DOHH2 (cell line): ENCODE data around the gene CTDP1.

ENCODE experiments used
- H3F3A ChIP-seq: fragments of 200-600 bp; sonication (generic), shearing (Covaris generic); 2 replicates; pipeline ENCODE4 v1.6.0; 2016; ENCODE audit warnings: antibody characterized with exemption, mild to moderate bottlenecking; ENCODE audit not compliant: control insufficient read depth, insufficient read depth
- H3K27ac ChIP-seq: fragments of 200-600 bp; sonication (generic); 2 replicates; pipeline ENCODE4 v1.5.1; 2014; ENCODE audit warnings: low read depth, mild to moderate bottlenecking, low read length, moderate library complexity
- H3K27me3 ChIP-seq: fragments of 200-600 bp; sonication (generic); 2 replicates; pipeline ENCODE4 v1.6.1; 2014; ENCODE audit warnings: mild to moderate bottlenecking, low read length, mixed read lengths; ENCODE audit not compliant: control insufficient read depth
- H3K36me3 ChIP-seq: fragments of 200-600 bp; sonication (generic); 2 replicates; pipeline ENCODE4 v1.6.1; 2014; ENCODE audit warnings: mild to moderate bottlenecking, low read length, moderate library complexity, mixed read lengths; ENCODE audit not compliant: control insufficient read depth
- H3K4me1 ChIP-seq: fragments of 200-600 bp; sonication (generic); 2 replicates; pipeline ENCODE4 v1.6.1; 2014; ENCODE audit warnings: mild to moderate bottlenecking, low read length, mixed read lengths; ENCODE audit not compliant: control insufficient read depth
- H3K4me2 ChIP-seq: fragments of 200-600 bp; sonication (generic); 2 replicates; pipeline ENCODE4 v1.6.0; 2014; ENCODE audit warnings: mild to moderate bottlenecking, low read length, moderate library complexity
- H3K4me3 ChIP-seq: fragments of 200-600 bp; sonication (generic); 2 replicates; pipeline ENCODE4 v1.5.1; 2014; ENCODE audit warnings: mild to moderate bottlenecking, low read length, mixed read lengths
- H3K79me2 ChIP-seq: fragments of 200-600 bp; sonication (generic); 2 replicates; pipeline ENCODE4 v1.6.1; 2014; ENCODE audit warnings: mild to moderate bottlenecking, low read length, mixed read lengths; ENCODE audit not compliant: control insufficient read depth
- H3K9me2 ChIP-seq: fragments of 200-600 bp; sonication (generic); replicated peaks from 2 replicates; pipeline ENCODE4 v1.6.1; 2014; ENCODE audit warnings: mild to moderate bottlenecking, low read length, mixed read lengths; ENCODE audit not compliant: control insufficient read depth
- H3K9me3 ChIP-seq: fragments of 200-600 bp; sonication (generic); 2 replicates; pipeline ENCODE4 v1.6.1; 2014; ENCODE audit warnings: antibody characterized with exemption, low read length, mixed read lengths; ENCODE audit not compliant: control insufficient read depth, insufficient read depth
- H4K20me1 ChIP-seq: fragments of 200-600 bp; sonication (generic); 2 replicates; pipeline ENCODE4 v1.6.0; 2014; ENCODE audit warnings: low read depth, mild to moderate bottlenecking, antibody characterized with exemption, low read length, moderate library complexity; ENCODE audit not compliant: control insufficient read depth, insufficient read depth
- EZH2phosphoT487 ChIP-seq: fragments of 200-600 bp; sonication (generic); IDR thresholded peaks from 2 replicates; pipeline ENCODE4 v1.6.1; 2017; ENCODE audit warnings: borderline replicate concordance, mild to moderate bottlenecking, antibody characterized with exemption, low read length, moderate library complexity, mixed read lengths
- TF ChIP-seq, protein P1 (sequence below): fragments of 200-600 bp; sonication (generic); IDR thresholded peaks from one replicate; pipeline ENCODE4 v1.5.1; 2014; ENCODE audit warnings: antibody characterized with exemption, mild to moderate bottlenecking, low read depth, low read length; ENCODE audit not compliant: poor library complexity, severe bottlenecking

CTDP1 gene

DNA sequence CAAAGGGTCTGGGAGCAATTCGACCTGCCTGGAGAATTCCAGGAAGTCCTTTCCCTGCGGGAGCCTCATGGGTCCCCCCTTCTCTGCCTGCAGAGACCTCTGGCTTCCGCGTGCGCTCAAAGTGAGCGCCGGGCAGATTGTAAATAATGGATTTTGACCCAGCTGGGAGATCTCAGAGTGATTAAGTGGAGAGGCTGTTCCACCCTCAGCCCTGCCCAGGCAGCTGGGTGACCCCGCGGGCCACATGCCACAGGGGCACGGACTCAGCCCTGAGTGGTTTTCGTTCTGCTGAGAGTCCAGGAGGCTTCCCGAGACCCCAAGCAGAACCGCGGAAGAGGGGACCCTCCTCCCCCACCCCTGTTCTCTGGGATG is 119.4 kb downstream of the CTDP1 start:
- Histone ChIP-seq H3K4me3 (no peak overlapping the region), H3K9me2 (no peaks in the 10 kb centered on the region)

DNA sequence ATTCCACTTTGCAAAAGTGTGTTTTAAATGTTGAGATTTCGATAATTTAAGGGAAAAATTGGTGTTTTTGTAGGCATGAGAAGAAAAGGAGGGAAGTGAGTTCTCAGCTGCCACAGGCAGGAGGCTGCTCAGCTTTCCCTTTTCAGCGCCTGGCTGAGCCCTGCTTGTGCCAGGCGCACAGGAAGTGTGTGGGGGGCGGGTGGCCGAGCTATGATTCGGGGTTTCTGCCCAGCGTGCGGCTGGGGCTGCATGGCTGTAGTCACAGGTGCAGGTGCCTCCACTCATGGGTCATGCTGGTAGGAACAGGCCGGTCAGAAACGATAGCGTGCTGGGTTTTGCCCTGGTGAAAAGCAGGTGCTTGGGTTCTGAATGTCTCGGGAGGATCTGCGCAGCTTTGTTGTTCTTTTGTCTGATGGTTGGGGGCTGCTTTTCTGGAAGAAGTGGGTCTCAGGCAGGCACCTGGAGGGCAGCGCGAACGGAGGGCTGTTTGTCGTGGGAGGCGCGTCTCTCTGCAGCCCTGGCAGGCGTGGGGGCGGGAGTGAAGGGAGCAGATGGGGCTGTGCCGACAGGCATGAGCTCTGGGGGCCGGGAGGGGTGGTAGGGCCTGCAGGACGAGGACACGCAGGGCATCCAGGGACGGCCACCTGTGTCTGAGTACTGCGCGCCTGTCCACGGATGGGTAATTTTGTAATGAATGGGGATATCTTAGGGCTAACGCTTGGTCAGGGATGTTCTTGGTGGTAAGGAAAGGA is 120.2 kb downstream of the CTDP1 start:
- peaks cover 4% of the 10 kb centered on the region; the same call in 1 of the 2 replicates for H3K27me3 ChIP-seq
- no peaks in the 10 kb centered on the region for H3K36me3 ChIP-seq
- peaks cover 20% of the 10 kb centered on the region for H3K4me1 ChIP-seq
- no peak overlapping the region for H3K27ac ChIP-seq
- H3K4me3 ChIP-seq = no peak overlapping the region
- TF ChIP-seq, protein P1, sequence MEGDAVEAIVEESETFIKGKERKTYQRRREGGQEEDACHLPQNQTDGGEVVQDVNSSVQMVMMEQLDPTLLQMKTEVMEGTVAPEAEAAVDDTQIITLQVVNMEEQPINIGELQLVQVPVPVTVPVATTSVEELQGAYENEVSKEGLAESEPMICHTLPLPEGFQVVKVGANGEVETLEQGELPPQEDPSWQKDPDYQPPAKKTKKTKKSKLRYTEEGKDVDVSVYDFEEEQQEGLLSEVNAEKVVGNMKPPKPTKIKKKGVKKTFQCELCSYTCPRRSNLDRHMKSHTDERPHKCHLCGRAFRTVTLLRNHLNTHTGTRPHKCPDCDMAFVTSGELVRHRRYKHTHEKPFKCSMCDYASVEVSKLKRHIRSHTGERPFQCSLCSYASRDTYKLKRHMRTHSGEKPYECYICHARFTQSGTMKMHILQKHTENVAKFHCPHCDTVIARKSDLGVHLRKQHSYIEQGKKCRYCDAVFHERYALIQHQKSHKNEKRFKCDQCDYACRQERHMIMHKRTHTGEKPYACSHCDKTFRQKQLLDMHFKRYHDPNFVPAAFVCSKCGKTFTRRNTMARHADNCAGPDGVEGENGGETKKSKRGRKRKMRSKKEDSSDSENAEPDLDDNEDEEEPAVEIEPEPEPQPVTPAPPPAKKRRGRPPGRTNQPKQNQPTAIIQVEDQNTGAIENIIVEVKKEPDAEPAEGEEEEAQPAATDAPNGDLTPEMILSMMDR = no peak
- no peak for TF ChIP-seq EZH2phosphoT487
- H3K79me2 ChIP-seq = no peaks in the 10 kb centered on the region
- H3K4me2 ChIP-seq = peak overlapping the region; percentile 22
- no peaks in the 10 kb centered on the region for H4K20me1 ChIP-seq
- no peaks in the 10 kb centered on the region for H3F3A ChIP-seq
- H3K9me2 ChIP-seq = no peaks in the 10 kb centered on the region
- H3K9me3 ChIP-seq = no peaks in the 10 kb centered on the region

More for the DNA sequence above, 119.4 kb downstream of the CTDP1 start:
- Histone ChIP-seq H3K27me3 (peaks cover 4% of the 10 kb centered on the region; the same call in 1 of the 2 replicates), H3K36me3 (no peaks in the 10 kb centered on the region), H3K27ac (no peak overlapping the region), H3F3A (no peaks in the 10 kb centered on the region), H4K20me1 (no peaks in the 10 kb centered on the region), H3K4me2 (peak overlapping the region; percentile 22), H3K4me1 (peaks cover 13% of the 10 kb centered on the region), H3K79me2 (no peaks in the 10 kb centered on the region), H3K9me3 (no peaks in the 10 kb centered on the region)
- TF ChIP-seq, protein P1 = no peak
- no peak for TF ChIP-seq EZH2phosphoT487

DNA sequence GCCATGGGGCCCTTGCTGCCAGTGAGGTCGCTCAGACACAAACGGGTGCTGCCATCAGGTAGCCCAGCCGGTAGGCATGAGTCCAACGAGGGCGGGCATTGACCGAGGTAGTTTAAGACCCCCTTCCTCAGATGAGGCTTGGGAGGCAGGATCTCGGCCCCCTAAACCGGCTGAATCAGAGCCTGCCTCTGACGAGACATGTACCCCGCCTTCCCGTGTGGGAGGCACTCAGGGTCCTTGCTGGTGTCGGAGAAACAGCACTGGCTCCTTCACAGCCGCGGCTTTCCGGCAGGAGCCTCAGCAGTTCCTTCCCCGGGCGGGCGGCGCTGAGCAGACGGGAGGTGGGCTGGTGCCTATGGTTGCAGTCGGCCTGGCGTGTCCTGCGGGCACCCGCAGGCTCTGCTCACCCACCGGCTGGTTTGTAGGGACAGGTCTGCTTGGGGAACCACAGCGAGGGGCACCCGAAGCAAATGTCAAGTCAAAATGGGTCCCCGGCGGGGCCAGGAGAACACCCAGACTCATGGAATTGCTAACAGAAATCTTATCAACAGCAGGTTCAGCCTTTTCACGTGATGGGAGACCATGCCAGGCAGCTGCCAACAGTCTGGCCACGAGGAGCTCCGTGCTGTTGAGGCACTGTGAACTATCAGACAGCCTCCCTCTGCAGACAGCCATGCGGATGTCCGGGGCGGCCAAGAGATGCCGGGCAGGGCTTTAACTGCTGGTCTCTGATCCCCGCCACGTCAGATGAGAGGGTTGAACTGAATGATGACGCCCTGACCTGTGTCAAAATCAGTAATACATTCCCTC is 121.0 kb downstream of the CTDP1 start:
- no peaks in the 10 kb centered on the region for H3K79me2 ChIP-seq
- no peaks in the 10 kb centered on the region for H3K9me3 ChIP-seq
- peaks cover 27% of the 10 kb centered on the region for H3K4me1 ChIP-seq
- H3K4me2 ChIP-seq = no peak overlapping the region
- peaks cover 4% of the 10 kb centered on the region; the same call in 1 of the 2 replicates for H3K27me3 ChIP-seq
- H3K9me2 ChIP-seq = no peaks in the 10 kb centered on the region
- no peaks in the 10 kb centered on the region for H3K36me3 ChIP-seq
- no peak overlapping the region for H3K27ac ChIP-seq
- no peak for TF ChIP-seq EZH2phosphoT487
- TF ChIP-seq, protein P1 = no peak
- no peak overlapping the region for H3K4me3 ChIP-seq
- H4K20me1 ChIP-seq = no peaks in the 10 kb centered on the region
- no peaks in the 10 kb centered on the region; the same call in none of the 2 replicates for H3F3A ChIP-seq
